Heart left ventricle (tissue), 13 donors: ENCODE measurements around the gene NEURL2.

Experiments used
- CTCF ChIP-seq, 12 donors: fragments of 200-600 bp; sonication (generic) in 4 of 12; IDR thresholded peaks; one replicate each; pipeline versions ENCODE4 v1.5.0 to v1.8.0; 2018 to 2022; ENCODE audit warnings: antibody characterized with exemption in 12 of 12, mild to moderate bottlenecking in 5 of 12
- POLR2A ChIP-seq, 2 donors: fragments of 450-650 bp; IDR thresholded peaks; one replicate each; pipeline ENCODE4 v1.6.1; 2017; ENCODE audit warnings: antibody characterized with exemption in 2 of 2, mild to moderate bottlenecking in 2 of 2, moderate library complexity in 2 of 2
- donor health status: ischemic (EF 13 %, LVEDD 7.1; RV severe dilation, severe dysfunction).
- donor health status: DM: no; HTN: yes; CAD: no.
- donor health status: DM: no; HTN: no; CAD: no.
- donor health status: ischemic (EF 25% LVEDD 6.9; RV normal size, moderate dysfunction).
- donor health status: ischemic (EF 25% LVEDD 5.7; RV mildly dilated, moderate dysfunction).
- donor health status: ischemic (EF 35%, LVEDD 5.7; RV mildly dilated, moderate dysfunction).
- donor health status: nonischemic (EF 11% LVEDD 7.7; RV severe dilation, severe dysfunction).
- donor health status: DM: yes; HTN: yes; CAD: no.
- donor health status: PGD.
- donor health status: ischemic (EF 29% LVEDD 5.4; RV normal size, mild dysfunction).
- donor health status: nonischemic (EF 23%, LVEDD 6.1; RV moderate dilation, normal function).

- TF ChIP-seq CTCF (IDR thresholded peaks at IDR 0.05): no peak
- no peak for TF ChIP-seq POLR2A (IDR thresholded peaks at IDR 0.05)
Measured at GRCh38 chr20:45841407-45842129, 49.4 kb downstream of the NEURL2 start.
